Measurements from ENCODE around the gene VWA1. TPM values are rescaled to one million over a fixed set of nuclear protein-coding genes. Genes with fewer than 3 reads are reported as not detected.

Gene VWA1
- total and polyA plus RNA-seq, 8 donors = 7.6 to 64.8 (median 23.0) TPM

DNA sequence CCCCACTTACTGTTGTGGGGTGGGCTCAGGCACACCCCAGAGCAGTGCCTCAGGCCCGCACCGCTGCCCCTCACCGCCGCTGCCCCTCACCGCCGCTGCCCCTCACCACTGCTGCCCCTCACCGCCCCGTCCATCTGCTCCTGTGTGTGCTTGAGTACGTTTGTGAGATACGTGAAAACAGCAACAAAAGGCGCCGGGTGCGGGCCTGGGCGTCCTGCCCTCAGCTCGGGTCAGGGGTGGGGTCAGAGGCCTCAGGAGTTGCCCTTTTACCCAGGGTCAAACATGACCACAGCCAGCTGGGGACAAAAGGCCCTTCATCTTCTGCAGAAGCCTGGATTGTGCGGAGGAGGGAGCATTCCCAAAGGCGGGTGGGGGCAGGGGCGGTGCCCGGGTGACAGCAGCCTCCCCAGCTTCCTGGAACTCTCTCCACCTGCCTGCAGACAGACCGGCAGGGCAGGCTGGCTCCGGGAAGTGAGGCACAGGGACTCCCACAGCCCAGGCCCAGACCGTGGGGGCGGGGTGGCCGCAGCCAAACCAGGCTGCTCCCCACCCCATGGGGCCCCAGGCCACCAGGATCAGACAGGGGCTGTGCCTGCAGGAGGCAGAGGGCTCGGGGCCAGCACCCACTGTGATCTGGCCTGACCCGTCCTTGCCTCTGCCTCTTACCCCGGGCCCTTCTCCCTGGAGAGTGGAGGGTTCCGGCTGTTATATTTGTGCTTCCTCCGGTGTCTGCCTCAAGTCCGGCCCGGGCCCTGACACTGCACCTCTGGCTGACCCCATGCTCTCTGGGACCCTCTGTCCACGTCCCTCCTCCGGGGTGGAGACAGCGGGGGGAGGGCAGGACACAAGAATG, 2.3 kb upstream of the VWA1 start:
- Histone ChIP-seq H3K9me3 (no peaks in the 10 kb centered on the region), H3K4me3 (peak overlapping the region in 3 of 4 donors; percentile 56 to 64 (median 61)), H3K27ac (peak overlapping the region; percentile 90 to 96 (median 92)), H3K4me1 (peaks cover 88 to 91% (median 90%) of the 10 kb centered on the region in 4 donors), H3K36me3 (no peaks in the 10 kb centered on the region), H3K27me3 (peaks cover 0 to 35% (median 7%) of the 10 kb centered on the region in 3 donors)
- WGBS, 5 donors = 10 to 35% (median 28%) methylated on average over 15 to 34 of the region's 34 CpGs
- intact Hi-C loops (cut with DNase I; ENCODE audit: low total_unique reads) = no loop called here
- TF ChIP-seq POLR2AphosphoS5 (IDR thresholded peaks at IDR 0.05) (peak; percentile 48 to 94 (median 92)), EP300 (IDR thresholded peaks at IDR 0.05) (peak; percentile 56), POLR2A (IDR thresholded peaks at IDR 0.05) (peak in 1 of 4 donors; percentile 17)
- TF ChIP-seq, protein P1, sequence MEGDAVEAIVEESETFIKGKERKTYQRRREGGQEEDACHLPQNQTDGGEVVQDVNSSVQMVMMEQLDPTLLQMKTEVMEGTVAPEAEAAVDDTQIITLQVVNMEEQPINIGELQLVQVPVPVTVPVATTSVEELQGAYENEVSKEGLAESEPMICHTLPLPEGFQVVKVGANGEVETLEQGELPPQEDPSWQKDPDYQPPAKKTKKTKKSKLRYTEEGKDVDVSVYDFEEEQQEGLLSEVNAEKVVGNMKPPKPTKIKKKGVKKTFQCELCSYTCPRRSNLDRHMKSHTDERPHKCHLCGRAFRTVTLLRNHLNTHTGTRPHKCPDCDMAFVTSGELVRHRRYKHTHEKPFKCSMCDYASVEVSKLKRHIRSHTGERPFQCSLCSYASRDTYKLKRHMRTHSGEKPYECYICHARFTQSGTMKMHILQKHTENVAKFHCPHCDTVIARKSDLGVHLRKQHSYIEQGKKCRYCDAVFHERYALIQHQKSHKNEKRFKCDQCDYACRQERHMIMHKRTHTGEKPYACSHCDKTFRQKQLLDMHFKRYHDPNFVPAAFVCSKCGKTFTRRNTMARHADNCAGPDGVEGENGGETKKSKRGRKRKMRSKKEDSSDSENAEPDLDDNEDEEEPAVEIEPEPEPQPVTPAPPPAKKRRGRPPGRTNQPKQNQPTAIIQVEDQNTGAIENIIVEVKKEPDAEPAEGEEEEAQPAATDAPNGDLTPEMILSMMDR (IDR thresholded peaks at IDR 0.05) = no peak
- DNase-seq = peak; percentile 93 to 95

DNA sequence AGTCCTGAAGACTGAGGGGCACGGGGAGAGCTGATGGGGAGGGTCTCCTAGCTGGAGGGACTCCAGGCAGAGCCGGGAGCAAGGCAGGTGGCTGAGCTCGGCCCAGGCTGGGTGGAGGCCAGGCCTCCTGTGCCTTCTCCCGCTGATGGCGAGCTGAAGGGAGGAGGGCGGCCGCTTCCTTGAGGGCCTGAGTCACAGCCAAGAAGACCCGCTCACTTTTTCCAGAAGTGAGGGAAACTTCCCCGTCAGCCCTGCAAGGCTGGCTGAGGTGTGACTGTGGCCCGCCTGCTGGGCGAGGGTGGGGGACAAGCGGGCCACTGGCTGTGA, 1.7 kb upstream of the VWA1 start:
- TF ChIP-seq POLR2A (IDR thresholded peaks at IDR 0.05) (no peak), EP300 (IDR thresholded peaks at IDR 0.05) (no peak), POLR2AphosphoS5 (IDR thresholded peaks at IDR 0.05) (peak in 1 of 3 donors; percentile 41)
- TF ChIP-seq, protein P1 (IDR thresholded peaks at IDR 0.05) = no peak
- intact Hi-C loops (cut with DNase I; ENCODE audit: low total_unique reads) = no loop called here
- Histone ChIP-seq H3K36me3 (peaks cover 0 to 2% (median under 1%) of the 10 kb centered on the region in 4 donors), H3K9me3 (no peaks in the 10 kb centered on the region), H3K27ac (peak overlapping the region; percentile 90 to 96 (median 92)), H3K4me1 (peaks cover 93 to 97% (median 95%) of the 10 kb centered on the region in 4 donors), H3K27me3 (peaks cover 0 to 33% (median 7%) of the 10 kb centered on the region in 3 donors), H3K4me3 (peak overlapping the region; percentile 54 to 64 (median 58))
- DNase-seq = peak; percentile 68 to 83
- WGBS, 5 donors = 4 to 34% (median 16%) methylated on average over 5 to 12 of the region's 12 CpGs

DNA sequence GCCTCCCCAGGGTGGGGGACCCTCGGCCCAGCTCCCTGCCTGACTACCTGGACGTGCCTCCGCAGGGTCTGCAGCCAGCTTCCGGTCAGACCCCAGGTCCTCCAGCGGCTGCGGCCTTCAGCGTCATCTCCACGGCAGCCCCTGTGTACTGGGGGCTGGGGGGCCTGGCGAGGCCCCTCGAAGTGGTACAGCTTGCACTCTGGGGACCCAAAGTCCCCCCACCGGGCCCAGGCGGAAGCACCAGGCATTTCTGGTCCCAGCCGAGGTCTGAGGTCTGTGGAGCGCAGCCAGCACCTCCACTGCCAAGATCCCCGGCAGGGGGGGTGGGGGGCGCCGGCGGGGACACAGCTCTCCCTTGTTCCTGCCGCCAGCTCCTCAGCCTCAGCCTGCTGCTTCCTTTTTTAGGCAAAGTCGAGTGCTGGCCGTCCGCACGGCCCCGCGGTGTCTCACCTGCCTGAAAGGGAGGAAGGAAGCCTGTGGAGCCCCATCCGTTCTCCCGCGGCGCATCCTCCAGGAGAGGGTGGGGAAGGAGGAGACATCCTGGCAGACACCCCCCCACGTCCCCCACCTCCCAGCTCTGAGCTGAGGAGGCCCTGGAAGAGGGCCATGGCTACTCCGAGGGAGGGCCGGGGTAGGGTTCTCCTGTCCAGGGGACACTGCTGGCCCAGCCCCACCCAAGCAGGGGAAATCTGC, 1.2 kb upstream of the VWA1 start:
- peak; percentile 80 to 83 for DNase-seq
- Histone ChIP-seq H3K9me3 (no peaks in the 10 kb centered on the region), H3K27me3 (peaks cover 0 to 33% (median 7%) of the 10 kb centered on the region in 3 donors), H3K4me1 (peaks cover 93 to 97% (median 95%) of the 10 kb centered on the region in 4 donors), H3K27ac (peak overlapping the region; percentile 90 to 96 (median 92)), H3K36me3 (peaks cover 0 to 7% (median 3%) of the 10 kb centered on the region in 4 donors), H3K4me3 (peak overlapping the region; percentile 54 to 64 (median 58))
- peak in 1 of 3 donors; percentile 29 for TF ChIP-seq POLR2AphosphoS5 (IDR thresholded peaks at IDR 0.05)
- no peak for TF ChIP-seq POLR2A (IDR thresholded peaks at IDR 0.05)
- TF ChIP-seq, protein P1 (IDR thresholded peaks at IDR 0.05) = no peak
- no peak for TF ChIP-seq EP300 (IDR thresholded peaks at IDR 0.05)
- intact Hi-C loops (cut with DNase I; ENCODE audit: low total_unique reads) = no loop called here
- WGBS, 5 donors = 7 to 15% (median 12%) methylated on average over 22 to 32 of the region's 32 CpGs

DNA sequence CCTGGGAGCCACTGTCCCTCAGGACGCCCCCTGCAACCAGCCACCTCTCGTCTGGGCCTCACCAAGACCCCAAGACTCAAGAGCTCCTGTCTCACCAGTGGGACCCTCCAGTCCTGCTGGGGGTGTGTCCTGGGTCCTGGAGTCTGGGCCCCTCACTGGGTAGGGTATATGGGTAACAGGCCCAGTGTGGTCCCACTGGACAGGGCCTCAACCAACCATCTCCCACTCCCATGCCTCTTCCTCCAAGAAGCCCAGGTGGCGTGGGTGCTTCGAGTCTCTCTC, 725 bp upstream of the VWA1 start:
- Histone ChIP-seq H3K27ac (peak overlapping the region; percentile 90 to 96 (median 92)), H3K27me3 (peaks cover 0 to 33% (median 7%) of the 10 kb centered on the region in 3 donors), H3K9me3 (no peaks in the 10 kb centered on the region), H3K4me3 (peak overlapping the region; percentile 54 to 64 (median 58)), H3K36me3 (peaks cover 0 to 9% (median 5%) of the 10 kb centered on the region in 4 donors), H3K4me1 (peaks cover 88 to 92% (median 90%) of the 10 kb centered on the region in 4 donors)
- DNase-seq = no peak
- intact Hi-C loops (cut with DNase I; ENCODE audit: low total_unique reads) = no loop called here
- 50 to 80% (median 53%) methylated on average over 2 to 4 of the region's 4 CpGs for WGBS, 5 donors
- TF ChIP-seq, protein P1 (IDR thresholded peaks at IDR 0.05) = no peak
- TF ChIP-seq EP300 (IDR thresholded peaks at IDR 0.05) = no peak
- TF ChIP-seq POLR2A (IDR thresholded peaks at IDR 0.05) = no peak
- no peak for TF ChIP-seq POLR2AphosphoS5 (IDR thresholded peaks at IDR 0.05)
